GM12878 (cell line): ENCODE results near the gene PARP1. TPM values are rescaled to one million over a fixed set of nuclear protein-coding genes. Genes with fewer than 3 reads are reported as not detected.

Experiments used
- ATAC-seq: fragments of 200-7000 bp; cut with Tn5 transposase; 3 replicates; pipeline ENCODE4 v1.9.1; 2020; ENCODE audit warnings: mild to moderate bottlenecking, moderate library complexity
- BruUV-seq: library from RNA; stranded (reverse); fragments of 400-500 nt; replicated peaks from 2 replicates; lab custom pipeline; 2021; lab: Mats Ljungman, UMichigan
- CTCF ChIA-PET: fragments of 300-600 bp; sonication (Branson Sonifier 250); formaldehyde crosslinking; extraction: SDS; loops from one replicate; lab custom pipeline; 2021; ENCODE audit warnings: inconsistent platforms; lab: Yijun Ruan, JAX
- POLR2A ChIA-PET: fragments of 350-600 bp; formaldehyde crosslinking; extraction: SDS; loops from one replicate; lab custom pipeline; 2021; ENCODE audit warnings: inconsistent platforms; lab: Charles Lee
- RAD21 ChIA-PET: fragments of 300-600 bp; sonication (Branson Sonifier 250); formaldehyde crosslinking; loops from one replicate; lab custom pipeline; 2023; ENCODE audit warnings: antibody characterized with exemption; ENCODE audit not compliant: unreplicated experiment; lab: Charles Lee
- SMC1A ChIA-PET: fragments of 300-600 bp; sonication (Branson Sonifier 250); formaldehyde crosslinking; loops from one replicate; lab custom pipeline; 2023; ENCODE audit not compliant: unreplicated experiment, uncharacterized antibody; lab: Charles Lee
- DNase-seq: peaks from one replicate; pipeline ENCODE4 v3.0.0-alpha.2; 2011; ENCODE audit warnings: low read depth, low spot score
- FAIRE-seq: peaks from 3 replicates; lab custom pipeline; 2011; peaks lifted over from hg19 to GRCh38; lab: Jason Lieb, UNC
- H2AFZ ChIP-seq: 2 replicates; pipeline ENCODE4 v1.6.0; 2011; ENCODE audit warnings: low read depth, low read length, control low read depth; ENCODE audit not compliant: control insufficient read depth
- H3K27ac ChIP-seq: 2 replicates; pipeline ENCODE4 v1.5.1; 2011; ENCODE audit warnings: control low read depth; ENCODE audit not compliant: control insufficient read depth, insufficient read depth
- H3K27me3 ChIP-seq, 2 experiments: replicated peaks in 1 of 2; 2 replicates each; pipeline versions ENCODE4 v1.6.0 to v1.6.1; 2011; ENCODE audit warnings: low read length in 1 of 2; ENCODE audit not compliant: control insufficient read depth in 2 of 2, insufficient read depth in 2 of 2
- H3K36me3 ChIP-seq, 2 experiments: 2 replicates each; pipeline ENCODE4 v1.5.1; 2011; ENCODE audit warnings: low read length in 1 of 2; ENCODE audit not compliant: control insufficient read depth in 2 of 2, insufficient read depth in 2 of 2
- H3K4me1 ChIP-seq: 2 replicates; pipeline ENCODE4 v1.6.1; 2011; ENCODE audit warnings: mild to moderate bottlenecking, low read length, moderate library complexity, mixed read lengths; ENCODE audit not compliant: control insufficient read depth, insufficient read depth
- H3K4me2 ChIP-seq: 2 replicates; pipeline ENCODE4 v1.6.0; 2011; ENCODE audit warnings: control low read depth; ENCODE audit not compliant: control insufficient read depth, insufficient read depth
- H3K4me3 ChIP-seq: fragments of 200-600 bp; sonication (generic); 2 replicates; pipeline ENCODE4 v1.5.1; 2016
- H3K79me2 ChIP-seq: 2 replicates; pipeline ENCODE4 v1.6.0; 2011; ENCODE audit warnings: low read length; ENCODE audit not compliant: control insufficient read depth, insufficient read depth
- H3K9ac ChIP-seq: 2 replicates; pipeline ENCODE4 v1.8.0; 2011; ENCODE audit warnings: low read length, control low read depth, mixed read lengths; ENCODE audit not compliant: control insufficient read depth, insufficient read depth
- H3K9me3 ChIP-seq: replicated peaks from 3 replicates; pipeline ENCODE4 v1.5.1; 2011; ENCODE audit warnings: mild to moderate bottlenecking, low read length; ENCODE audit not compliant: control insufficient read depth, insufficient read depth
- H4K20me1 ChIP-seq: 2 replicates; pipeline ENCODE4 v1.6.0; 2011; ENCODE audit not compliant: control insufficient read depth, insufficient read depth
- BMI1 ChIP-seq: fragments of 450-650 bp; IDR thresholded peaks from 2 replicates; pipeline ENCODE4 v1.6.1; 2016; ENCODE audit warnings: mild to moderate bottlenecking, moderate library complexity, borderline replicate concordance
- CHD1 ChIP-seq: IDR thresholded peaks from 2 replicates; pipeline ENCODE4 v1.6.1; 2012; ENCODE audit warnings: low read depth, low read length, improper control_type of control experiment
- CREM ChIP-seq: IDR thresholded peaks from 2 replicates; pipeline ENCODE4 v1.6.1; 2014; ENCODE audit warnings: antibody characterized with exemption, low read depth
- ETV6 ChIP-seq, 2 experiments: fragments of 450-650 bp in 1 of 2; IDR thresholded peaks in 1 of 2; conservative IDR thresholded peaks in 1 of 2; 2 replicates each; pipeline ENCODE4 v1.6.1; 2014; ENCODE audit warnings: antibody characterized with exemption in 1 of 2, borderline replicate concordance in 1 of 2, low read depth in 1 of 2, mild to moderate bottlenecking in 1 of 2, moderate library complexity in 1 of 2
- HCFC1 ChIP-seq: fragments of 150-350 bp; IDR thresholded peaks from 2 replicates; pipeline ENCODE4 v1.6.1; 2014; ENCODE audit warnings: low read length
- LARP7 ChIP-seq: fragments of 450-650 bp; IDR thresholded peaks from 2 replicates; pipeline ENCODE4 v1.6.1; 2017; ENCODE audit warnings: mild to moderate bottlenecking
- MEF2B ChIP-seq: fragments of 450-650 bp; IDR thresholded peaks from 2 replicates; pipeline ENCODE4 v1.6.1; 2018; ENCODE audit warnings: mild to moderate bottlenecking, moderate library complexity; ENCODE audit not compliant: partially characterized antibody, poor library complexity, severe bottlenecking
- NR2F1 ChIP-seq: fragments of 450-650 bp; conservative IDR thresholded peaks from 2 replicates; pipeline ENCODE4 v1.6.1; 2017; ENCODE audit warnings: mild to moderate bottlenecking
- POLR2AphosphoS2 ChIP-seq: IDR thresholded peaks from 2 replicates; pipeline ENCODE4 v1.6.1; 2011; ENCODE audit warnings: low read depth, mild to moderate bottlenecking, low read length, improper control_type of control experiment, moderate library complexity
- RBBP5 ChIP-seq: fragments of 200-600 bp; sonication (generic); conservative IDR thresholded peaks from 2 replicates; pipeline ENCODE4 v1.6.1; 2016
- STAT3 ChIP-seq: IDR thresholded peaks from 2 replicates; pipeline ENCODE4 v1.6.1; 2011; ENCODE audit warnings: low read depth, low read length, improper control_type of control experiment
- SUZ12 ChIP-seq: fragments of 200-600 bp; sonication (generic); IDR thresholded peaks from one replicate; pipeline ENCODE4 v1.6.1; 2018; ENCODE audit warnings: antibody characterized with exemption, mild to moderate bottlenecking; ENCODE audit not compliant: unreplicated experiment
- WGBS: methylation state at CpG from one replicate; pipeline ENCODE4 v1.1.6; 2016; ENCODE audit warnings: low lambda C conversion rate; ENCODE audit not compliant: insufficient replicate concordance, insufficient coverage; ENCODE audit errors: missing lambda C conversion rate; 5-methylcytosine and 5-hydroxymethylcytosine counted together
- in situ Hi-C: fragments of 300-500 bp; cut with MboI; formaldehyde crosslinking; loops from 9 replicates; pipeline ENCODE4 v1.14.3; 2018; ENCODE audit warnings: mixed read lengths
- intact Hi-C: fragments of 100-400 bp; cut with micrococcal nuclease; formaldehyde crosslinking; loops from one replicate; pipeline ENCODE4 v1.14.2; 2022; ENCODE audit not compliant: unreplicated experiment
- polyA plus RNA-seq, 11 experiments: library from polyadenylated mRNA; depleted of rRNA in 4 of 11; unstranded in 6 of 11; stranded (reverse) in 5 of 11; fragments of >200 nt; fragmentation: Nextera tagmentation in 4 of 11; fragmentation: Illumina TruSeq in 1 of 11; extraction: Ambion mirVana in 4 of 11; extraction: Trizol in 1 of 11; gene quantifications; 1 replicate in 1 of 11; 2 replicates in 10 of 11; pipeline versions ENCODE4 v1.2.1 to v1.2.3, GENCODE V29; 2011 to 2016; ENCODE audit warnings: inconsistent platforms in 2 of 11, missing spikeins in 2 of 11, low read depth in 1 of 11
- total RNA-seq, 4 experiments: library from RNA; depleted of rRNA in 3 of 4; stranded (reverse); fragments of >200 nt in 3 of 4; fragmentation: Illumina TruSeq in 1 of 4; extraction: Trizol in 1 of 4; gene quantifications; 2 replicates each; pipeline versions ENCODE4 v1.2.1 to v1.2.3, GENCODE V29; 2013 to 2021
- TF ChIP-seq, protein P1 (sequence below): fragments of 450-650 bp; IDR thresholded peaks from 2 replicates; pipeline ENCODE4 v1.6.1; 2018; ENCODE audit warnings: borderline replicate concordance, mild to moderate bottlenecking; ENCODE audit not compliant: partially characterized antibody
- TF ChIP-seq, protein P2 (sequence below): IDR thresholded peaks from 2 replicates; pipeline ENCODE4 v1.6.1; 2012; ENCODE audit warnings: low read depth, low read length, improper control_type of control experiment

PARP1 gene
- total and polyA plus RNA-seq, 10 of the 15 experiments (the other 5 are each of a cell fraction or from before 2014, with no cell fraction given), result 113 to 287 (median 265) TPM

DNA sequence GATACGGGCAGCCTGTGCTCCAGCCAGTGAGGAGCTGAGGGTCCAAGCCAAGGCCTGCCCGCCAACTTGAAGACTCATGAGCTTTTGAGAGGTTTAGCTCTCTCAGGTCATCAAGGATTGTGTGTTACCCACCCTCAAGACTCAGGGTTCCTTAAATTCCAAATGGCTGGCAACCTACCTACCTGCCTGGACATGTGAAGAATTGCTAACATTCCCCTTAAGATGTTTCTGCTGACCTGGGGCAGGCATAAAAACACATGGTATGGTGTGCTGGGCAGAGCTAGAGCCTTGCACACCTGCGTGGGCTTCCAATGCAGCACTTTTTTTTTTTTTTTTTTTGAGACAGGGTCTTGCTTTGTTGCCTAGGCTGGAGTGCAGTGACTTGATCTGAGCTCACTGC is 17.2 kb downstream of the PARP1 start (continued):
- TF ChIP-seq, protein P1, sequence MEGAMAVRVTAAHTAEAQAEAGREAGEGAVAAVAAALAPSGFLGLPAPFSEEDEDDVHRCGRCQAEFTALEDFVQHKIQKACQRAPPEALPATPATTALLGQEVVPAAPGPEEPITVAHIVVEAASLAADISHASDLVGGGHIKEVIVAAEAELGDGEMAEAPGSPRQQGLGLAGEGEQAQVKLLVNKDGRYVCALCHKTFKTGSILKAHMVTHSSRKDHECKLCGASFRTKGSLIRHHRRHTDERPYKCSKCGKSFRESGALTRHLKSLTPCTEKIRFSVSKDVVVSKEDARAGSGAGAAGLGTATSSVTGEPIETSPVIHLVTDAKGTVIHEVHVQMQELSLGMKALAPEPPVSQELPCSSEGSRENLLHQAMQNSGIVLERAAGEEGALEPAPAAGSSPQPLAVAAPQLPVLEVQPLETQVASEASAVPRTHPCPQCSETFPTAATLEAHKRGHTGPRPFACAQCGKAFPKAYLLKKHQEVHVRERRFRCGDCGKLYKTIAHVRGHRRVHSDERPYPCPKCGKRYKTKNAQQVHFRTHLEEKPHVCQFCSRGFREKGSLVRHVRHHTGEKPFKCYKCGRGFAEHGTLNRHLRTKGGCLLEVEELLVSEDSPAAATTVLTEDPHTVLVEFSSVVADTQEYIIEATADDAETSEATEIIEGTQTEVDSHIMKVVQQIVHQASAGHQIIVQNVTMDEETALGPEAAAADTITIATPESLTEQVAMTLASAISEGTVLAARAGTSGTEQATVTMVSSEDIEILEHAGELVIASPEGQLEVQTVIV, result no peak
- TF ChIP-seq STAT3 (no peak), NR2F1 (no peak), MEF2B (no peak), LARP7 (no peak), BMI1 (no peak), RBBP5 (no peak), ETV6 (conservative IDR thresholded peaks at IDR 0.05 in 1 of 2, IDR thresholded peaks at IDR 0.05 in 1 of 2; ENCODE audit: borderline replicate concordance in 1 of 2, low read depth in 1 of 2) (no peak)
- TF ChIP-seq, protein P2, sequence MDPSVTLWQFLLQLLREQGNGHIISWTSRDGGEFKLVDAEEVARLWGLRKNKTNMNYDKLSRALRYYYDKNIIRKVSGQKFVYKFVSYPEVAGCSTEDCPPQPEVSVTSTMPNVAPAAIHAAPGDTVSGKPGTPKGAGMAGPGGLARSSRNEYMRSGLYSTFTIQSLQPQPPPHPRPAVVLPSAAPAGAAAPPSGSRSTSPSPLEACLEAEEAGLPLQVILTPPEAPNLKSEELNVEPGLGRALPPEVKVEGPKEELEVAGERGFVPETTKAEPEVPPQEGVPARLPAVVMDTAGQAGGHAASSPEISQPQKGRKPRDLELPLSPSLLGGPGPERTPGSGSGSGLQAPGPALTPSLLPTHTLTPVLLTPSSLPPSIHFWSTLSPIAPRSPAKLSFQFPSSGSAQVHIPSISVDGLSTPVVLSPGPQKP, result no peak

DNA sequence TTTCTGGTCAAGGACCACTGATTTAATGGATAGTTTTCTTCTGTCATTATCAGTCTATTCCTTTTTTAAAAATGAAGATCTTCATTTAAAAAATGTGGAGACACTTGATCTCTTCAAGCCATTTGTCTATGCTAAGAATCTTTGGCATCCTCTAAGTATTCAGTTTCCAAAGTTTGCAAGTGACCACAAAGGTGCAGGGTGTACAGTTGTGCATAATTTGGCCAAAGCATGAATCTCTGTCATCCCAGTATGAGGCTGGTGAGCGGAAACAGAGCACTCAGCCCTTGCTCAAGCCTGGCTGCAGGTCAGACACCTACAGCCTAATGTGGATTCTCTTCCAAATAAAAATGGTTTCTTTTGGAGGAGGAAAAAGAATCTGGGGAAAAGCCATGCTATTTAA is 19.8 kb downstream of the PARP1 start:
- H3K9me3 ChIP-seq, result no peaks in the 10 kb centered on the region
- H3K27me3 ChIP-seq, result no peaks in the 10 kb centered on the region
- peaks cover 50 to 51% of the 10 kb centered on the region in 2 experiments for H3K36me3 ChIP-seq
- in situ Hi-C loops, result no loop called here
- no peak overlapping the region for H3K9ac ChIP-seq
- H3K27ac ChIP-seq, result no peak overlapping the region
- CTCF ChIA-PET, result no interaction called here
- H3K79me2 ChIP-seq, result peaks cover 1% of the 10 kb centered on the region; the same call in 1 of the 2 replicates
- FAIRE-seq, result no peak
- H3K4me2 ChIP-seq, result no peak overlapping the region
- 94% methylated on average over 1 of the region's 1 CpG for WGBS
- RAD21 ChIA-PET, result no interaction called here
- no peak overlapping the region for H3K4me3 ChIP-seq
- intact Hi-C loops, result no loop called here
- H4K20me1 ChIP-seq, result no peaks in the 10 kb centered on the region
- POLR2A ChIA-PET, result no interaction called here
- TF ChIP-seq POLR2AphosphoS2 (no peak), CHD1 (no peak), HCFC1 (no peak), SUZ12 (no peak), CREM (no peak)
- ATAC-seq, result no peak
- no peak for DNase-seq
- H3K4me1 ChIP-seq, result no peaks in the 10 kb centered on the region
- H2AFZ ChIP-seq, result no peak overlapping the region
- BruUV-seq, result no TSS peak
- SMC1A ChIA-PET, result no interaction called here
